Ecto neural progenitor cell (in vitro differentiated cells): Measurements from ENCODE around the gene RPL36AL.

ENCODE experiments used
- DNase-seq: peaks from one replicate; pipeline ENCODE4 v3.0.0-alpha.2; 2018; ENCODE audit warnings: low spot score

RPL36AL gene

GRCh38 chr14:49581209-49582112, 39.0 kb downstream of the RPL36AL start:
- no peak for DNase-seq

GRCh38 chr14:49579841-49580240, 40.6 kb downstream of the RPL36AL start:
- no peak for DNase-seq

GRCh38 chr14:49578141-49578540, 42.3 kb downstream of the RPL36AL start:
- no peak for DNase-seq

GRCh38 chr14:49574038-49574437, 46.4 kb downstream of the RPL36AL start:
- no peak for DNase-seq

GRCh38 chr14:49569281-49569680, 51.1 kb downstream of the RPL36AL start:
- DNase-seq, result no peak
